OCI-LY1 (cell line): ENCODE results near the gene FANCB.
A peak's percentile ranks its signal among the peaks of the same experiment; 100 is the strongest.

Experiments
- H2AFZ ChIP-seq: fragments of 200-600 bp; sonication (generic), shearing (Covaris generic); 2 replicates; pipeline ENCODE4 v1.6.0; 2014; ENCODE audit warnings: antibody characterized with exemption, mild to moderate bottlenecking, low read length
- H3F3A ChIP-seq: fragments of 200-600 bp; sonication (generic), shearing (Covaris generic); 2 replicates; pipeline ENCODE4 v1.6.0; 2014; ENCODE audit warnings: mild to moderate bottlenecking, antibody characterized with exemption, low read length, moderate library complexity; ENCODE audit not compliant: insufficient read depth
- H3K27ac ChIP-seq: fragments of 200-600 bp; sonication (generic); 2 replicates; pipeline ENCODE4 v1.5.1; 2014; ENCODE audit warnings: low read length, mixed run types, mild to moderate bottlenecking, low read depth; ENCODE audit not compliant: poor library complexity, severe bottlenecking
- H3K27me3 ChIP-seq: fragments of 200-600 bp; sonication (generic); 2 replicates; pipeline ENCODE4 v1.6.0; 2014; ENCODE audit warnings: antibody characterized with exemption, mild to moderate bottlenecking, low read length, moderate library complexity; ENCODE audit not compliant: insufficient read depth
- H3K36me3 ChIP-seq: fragments of 200-600 bp; sonication (generic); 2 replicates; pipeline ENCODE4 v1.6.1; 2014; ENCODE audit warnings: mild to moderate bottlenecking, antibody characterized with exemption, low read length, moderate library complexity, mixed read lengths; ENCODE audit not compliant: insufficient read depth
- H3K4me1 ChIP-seq: fragments of 200-600 bp; sonication (generic); 2 replicates; pipeline ENCODE4 v1.5.1; 2014; ENCODE audit warnings: mild to moderate bottlenecking, low read length, moderate library complexity; ENCODE audit not compliant: insufficient read depth, severe bottlenecking
- H3K4me2 ChIP-seq: fragments of 200-600 bp; sonication (generic), shearing (Covaris generic); 2 replicates; pipeline ENCODE4 v1.6.1; 2014; ENCODE audit warnings: low read length
- H3K4me3 ChIP-seq: fragments of 200-600 bp; sonication (generic); 2 replicates; pipeline ENCODE4 v1.5.1; 2014; ENCODE audit warnings: low read length, low read depth, mild to moderate bottlenecking, mixed read lengths; ENCODE audit not compliant: poor library complexity, severe bottlenecking
- H3K79me2 ChIP-seq: fragments of 200-600 bp; shearing (Covaris generic); 2 replicates; pipeline ENCODE4 v1.6.1; 2016; ENCODE audit warnings: mixed run types, low read length, mixed read lengths; ENCODE audit not compliant: insufficient read depth
- H3K9ac ChIP-seq: fragments of 200-600 bp; sonication (generic), shearing (Covaris generic); 2 replicates; pipeline ENCODE4 v1.6.1; 2014; ENCODE audit warnings: mild to moderate bottlenecking, low read length, mixed read lengths
- H3K9me2 ChIP-seq: fragments of 200-600 bp; sonication (generic), shearing (Covaris generic); 2 replicates; pipeline ENCODE4 v1.6.1; 2014; ENCODE audit warnings: low read depth, mild to moderate bottlenecking, low read length, mixed read lengths
- H3K9me3 ChIP-seq: fragments of 200-600 bp; shearing (Covaris generic); 2 replicates; pipeline ENCODE4 v1.6.1; 2014; ENCODE audit warnings: low read length, mixed read lengths
- H4K20me1 ChIP-seq: fragments of 200-600 bp; sonication (generic), shearing (Covaris generic); 2 replicates; pipeline ENCODE4 v1.6.0; 2016; ENCODE audit warnings: mild to moderate bottlenecking, low read length; ENCODE audit not compliant: insufficient read depth
- EZH2 ChIP-seq: fragments of 200-600 bp; sonication (generic), shearing (Covaris generic); IDR thresholded peaks from 2 replicates; pipeline ENCODE4 v1.8.0; 2017; ENCODE audit warnings: borderline replicate concordance, mixed run types, mild to moderate bottlenecking, antibody characterized with exemption, low read length, moderate library complexity, mixed read lengths
- TF ChIP-seq, protein P1 (sequence below): fragments of 200-600 bp; sonication (generic), shearing (Covaris generic); IDR thresholded peaks from 2 replicates; pipeline ENCODE4 v1.5.1; 2017; ENCODE audit warnings: mild to moderate bottlenecking, antibody characterized with exemption, low read length, moderate library complexity, mixed read lengths

Gene FANCB

DNA sequence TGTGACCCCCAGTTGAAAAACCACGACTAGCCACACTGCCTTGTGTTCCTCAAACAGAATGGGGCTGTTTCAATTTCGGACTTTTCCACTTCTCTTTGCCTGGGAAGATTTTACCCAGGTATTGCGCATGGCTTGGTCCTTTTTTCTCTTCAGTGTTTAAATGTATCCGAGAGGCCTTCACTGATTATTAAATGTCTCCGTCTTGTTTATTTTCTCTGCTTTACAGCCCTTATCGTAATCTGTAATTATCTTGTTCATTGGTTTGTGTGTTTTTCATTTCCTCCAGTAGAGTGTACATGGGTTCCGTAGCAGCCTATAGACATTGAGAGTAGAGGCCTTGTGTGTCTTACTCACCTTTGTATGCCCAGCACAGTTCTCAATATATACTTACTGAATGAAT lies 2.8 kb upstream of the FANCB start:
- Histone ChIP-seq H3K4me1 (peaks cover 26% of the 10 kb centered on the region), H3K27ac (no peak overlapping the region), H3K9ac (no peak overlapping the region), H3K79me2 (peaks cover 27% of the 10 kb centered on the region), H2AFZ (no peak overlapping the region), H3K9me2 (no peaks in the 10 kb centered on the region), H3K36me3 (peaks cover 11% of the 10 kb centered on the region; the same call in 1 of the 2 replicates), H3F3A (no peaks in the 10 kb centered on the region), H3K4me3 (no peak overlapping the region), H3K27me3 (no peaks in the 10 kb centered on the region), H3K4me2 (no peak overlapping the region), H3K9me3 (no peaks in the 10 kb centered on the region), H4K20me1 (no peaks in the 10 kb centered on the region)
- TF ChIP-seq, protein P1, sequence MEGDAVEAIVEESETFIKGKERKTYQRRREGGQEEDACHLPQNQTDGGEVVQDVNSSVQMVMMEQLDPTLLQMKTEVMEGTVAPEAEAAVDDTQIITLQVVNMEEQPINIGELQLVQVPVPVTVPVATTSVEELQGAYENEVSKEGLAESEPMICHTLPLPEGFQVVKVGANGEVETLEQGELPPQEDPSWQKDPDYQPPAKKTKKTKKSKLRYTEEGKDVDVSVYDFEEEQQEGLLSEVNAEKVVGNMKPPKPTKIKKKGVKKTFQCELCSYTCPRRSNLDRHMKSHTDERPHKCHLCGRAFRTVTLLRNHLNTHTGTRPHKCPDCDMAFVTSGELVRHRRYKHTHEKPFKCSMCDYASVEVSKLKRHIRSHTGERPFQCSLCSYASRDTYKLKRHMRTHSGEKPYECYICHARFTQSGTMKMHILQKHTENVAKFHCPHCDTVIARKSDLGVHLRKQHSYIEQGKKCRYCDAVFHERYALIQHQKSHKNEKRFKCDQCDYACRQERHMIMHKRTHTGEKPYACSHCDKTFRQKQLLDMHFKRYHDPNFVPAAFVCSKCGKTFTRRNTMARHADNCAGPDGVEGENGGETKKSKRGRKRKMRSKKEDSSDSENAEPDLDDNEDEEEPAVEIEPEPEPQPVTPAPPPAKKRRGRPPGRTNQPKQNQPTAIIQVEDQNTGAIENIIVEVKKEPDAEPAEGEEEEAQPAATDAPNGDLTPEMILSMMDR = no peak
- TF ChIP-seq EZH2 = no peak

GRCh38 chrX:14873676-14874049 lies 794 bp upstream of the FANCB start:
- no peaks in the 10 kb centered on the region for H3K9me3 ChIP-seq
- H3F3A ChIP-seq = no peaks in the 10 kb centered on the region
- TF ChIP-seq, protein P1 = no peak
- TF ChIP-seq EZH2 = no peak
- H3K4me1 ChIP-seq = peaks cover 26% of the 10 kb centered on the region
- H3K9me2 ChIP-seq = no peaks in the 10 kb centered on the region
- no peaks in the 10 kb centered on the region for H3K27me3 ChIP-seq
- H2AFZ ChIP-seq = no peak overlapping the region
- peak overlapping the region; percentile 52 for H3K27ac ChIP-seq
- peaks cover 47% of the 10 kb centered on the region for H3K79me2 ChIP-seq
- H4K20me1 ChIP-seq = no peaks in the 10 kb centered on the region
- H3K9ac ChIP-seq = peak overlapping the region; percentile 94
- H3K36me3 ChIP-seq = peaks cover 18% of the 10 kb centered on the region
- peak overlapping the region; percentile 95 for H3K4me3 ChIP-seq
- H3K4me2 ChIP-seq = peak overlapping the region; percentile 92

GRCh38 chrX:14872355-14872754 lies 514 bp downstream of the FANCB start:
- no peaks in the 10 kb centered on the region for H3F3A ChIP-seq
- no peaks in the 10 kb centered on the region for H3K9me3 ChIP-seq
- peak overlapping the region; percentile 78 for H3K4me2 ChIP-seq
- no peaks in the 10 kb centered on the region for H3K9me2 ChIP-seq
- peak overlapping the region; percentile 86 for H3K9ac ChIP-seq
- no peaks in the 10 kb centered on the region for H3K27me3 ChIP-seq
- H4K20me1 ChIP-seq = no peaks in the 10 kb centered on the region
- H2AFZ ChIP-seq = no peak overlapping the region
- peaks cover 60% of the 10 kb centered on the region for H3K79me2 ChIP-seq
- H3K27ac ChIP-seq = no peak overlapping the region
- TF ChIP-seq EZH2 = no peak
- peaks cover 26% of the 10 kb centered on the region for H3K4me1 ChIP-seq
- H3K4me3 ChIP-seq = peak overlapping the region; percentile 85
- peaks cover 31% of the 10 kb centered on the region for H3K36me3 ChIP-seq

- TF ChIP-seq, protein P1 = no peak
- TF ChIP-seq EZH2 = no peak
- H3F3A ChIP-seq = no peaks in the 10 kb centered on the region
- no peak overlapping the region for H3K27ac ChIP-seq
- peak overlapping the region; percentile 86 for H3K9ac ChIP-seq
- H4K20me1 ChIP-seq = no peaks in the 10 kb centered on the region
- H3K27me3 ChIP-seq = no peaks in the 10 kb centered on the region
- no peaks in the 10 kb centered on the region for H3K9me2 ChIP-seq
- peak overlapping the region; percentile 78 for H3K4me2 ChIP-seq
- no peaks in the 10 kb centered on the region for H3K9me3 ChIP-seq
- H3K4me1 ChIP-seq = peaks cover 26% of the 10 kb centered on the region
- no peak overlapping the region for H2AFZ ChIP-seq
- peaks cover 64% of the 10 kb centered on the region for H3K79me2 ChIP-seq
- H3K4me3 ChIP-seq = peak overlapping the region; percentile 85
- peaks cover 31% of the 10 kb centered on the region for H3K36me3 ChIP-seq
Observed at GRCh38 chrX:14871767-14872166, 1.1 kb downstream of the FANCB start.
